Right atrium auricular region (tissue), 2 donors: ENCODE measurements around the gene ETV6. TPM values are rescaled to one million over a fixed set of nuclear protein-coding genes. Genes with fewer than 3 reads are reported as not detected.

Experiments used
- DNase-seq: peaks from one replicate; pipeline ENCODE4 v3.0.0-alpha.2; 2019; ENCODE audit warnings: low spot score
- H3K27ac ChIP-seq, 2 donors: fragments of 200-600 bp; sonication (generic); 1 replicate in 1 of 2; 2 replicates in 1 of 2; pipeline ENCODE4 v1.5.1; 2016 to 2019
- H3K27me3 ChIP-seq, 2 donors: fragments of 200-600 bp; sonication (generic); one replicate each; pipeline versions ENCODE4 v1.5.1 to v1.6.0; 2017 to 2019
- H3K36me3 ChIP-seq: fragments of 200-600 bp; sonication (generic); one replicate; pipeline ENCODE4 v1.5.1; 2016
- H3K4me1 ChIP-seq, 2 donors: fragments of 200-600 bp; sonication (generic); one replicate each; pipeline versions ENCODE4 v1.5.1 to v1.6.0; 2017 to 2019
- H3K4me3 ChIP-seq, 2 donors: fragments of 200-600 bp; sonication (generic); 1 replicate in 1 of 2; 2 replicates in 1 of 2; pipeline ENCODE4 v1.5.1; 2017 to 2019; ENCODE audit warnings: mild to moderate bottlenecking in 1 of 2, moderate library complexity in 1 of 2
- H3K9me3 ChIP-seq, 2 donors: fragments of 200-600 bp; sonication (generic); one replicate each; pipeline ENCODE4 v1.5.1; 2019
- total RNA-seq, 2 donors: library from RNA; depleted of rRNA; stranded (reverse); fragments of >200 nt; gene quantifications; one replicate each; pipeline ENCODE4 v1.1.0, GENCODE V29; 2016
- TF ChIP-seq, protein P1 (sequence below), 2 donors: fragments of 200-600 bp; sonication (generic); IDR thresholded peaks; one replicate each; pipeline ENCODE4 v1.5.1; 2019; ENCODE audit warnings: antibody characterized with exemption in 2 of 2

ETV6 gene
- total RNA-seq, 2 donors from 2014 or later, result 6.7 TPM

DNA sequence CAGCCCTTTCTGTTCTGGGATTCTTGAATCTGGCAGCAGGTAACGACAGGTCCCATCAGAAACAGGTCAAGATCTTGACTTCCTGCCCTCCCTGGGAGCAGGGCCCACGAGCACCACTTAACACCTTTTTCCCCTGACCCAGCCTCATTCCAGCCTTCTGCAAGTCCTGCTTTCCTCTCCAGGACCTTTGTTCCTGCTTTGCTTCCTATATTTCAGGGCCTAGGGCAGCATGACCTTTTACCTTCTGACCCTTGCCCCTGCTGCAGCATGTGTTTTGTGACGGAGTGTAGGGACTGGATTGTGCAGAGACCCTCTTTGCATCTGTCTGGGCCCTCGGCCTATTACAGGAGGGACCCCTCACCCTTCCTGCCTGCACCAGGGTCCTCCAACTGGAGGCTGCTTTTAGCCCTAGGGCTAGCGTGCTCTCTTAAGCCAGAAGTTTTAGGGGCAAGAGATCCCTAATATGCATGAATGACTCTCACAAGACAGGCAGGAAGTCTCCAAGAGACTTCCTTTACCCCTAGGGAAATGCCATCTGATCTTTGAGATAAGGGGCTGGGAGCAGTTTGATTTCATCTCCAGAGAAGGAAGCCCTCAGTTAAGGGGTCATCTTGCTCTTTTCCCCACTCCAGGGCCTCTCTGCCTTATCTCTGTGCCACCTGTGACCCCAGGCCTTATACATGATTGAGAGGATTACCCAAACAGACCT lies 211.8 kb downstream of the ETV6 start:
- Histone ChIP-seq H3K9me3 (peaks cover 0 to 8% of the 10 kb centered on the region in 2 donors), H3K4me3 (no peak overlapping the region), H3K27ac (peak overlapping the region; percentile 71 to 80), H3K4me1 (peaks cover 0 to 36% of the 10 kb centered on the region in 2 donors), H3K36me3 (peaks cover 4% of the 10 kb centered on the region), H3K27me3 (no peaks in the 10 kb centered on the region)
- no peak for DNase-seq
- TF ChIP-seq, protein P1, sequence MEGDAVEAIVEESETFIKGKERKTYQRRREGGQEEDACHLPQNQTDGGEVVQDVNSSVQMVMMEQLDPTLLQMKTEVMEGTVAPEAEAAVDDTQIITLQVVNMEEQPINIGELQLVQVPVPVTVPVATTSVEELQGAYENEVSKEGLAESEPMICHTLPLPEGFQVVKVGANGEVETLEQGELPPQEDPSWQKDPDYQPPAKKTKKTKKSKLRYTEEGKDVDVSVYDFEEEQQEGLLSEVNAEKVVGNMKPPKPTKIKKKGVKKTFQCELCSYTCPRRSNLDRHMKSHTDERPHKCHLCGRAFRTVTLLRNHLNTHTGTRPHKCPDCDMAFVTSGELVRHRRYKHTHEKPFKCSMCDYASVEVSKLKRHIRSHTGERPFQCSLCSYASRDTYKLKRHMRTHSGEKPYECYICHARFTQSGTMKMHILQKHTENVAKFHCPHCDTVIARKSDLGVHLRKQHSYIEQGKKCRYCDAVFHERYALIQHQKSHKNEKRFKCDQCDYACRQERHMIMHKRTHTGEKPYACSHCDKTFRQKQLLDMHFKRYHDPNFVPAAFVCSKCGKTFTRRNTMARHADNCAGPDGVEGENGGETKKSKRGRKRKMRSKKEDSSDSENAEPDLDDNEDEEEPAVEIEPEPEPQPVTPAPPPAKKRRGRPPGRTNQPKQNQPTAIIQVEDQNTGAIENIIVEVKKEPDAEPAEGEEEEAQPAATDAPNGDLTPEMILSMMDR (IDR thresholded peaks at IDR 0.05), result no peak

DNA sequence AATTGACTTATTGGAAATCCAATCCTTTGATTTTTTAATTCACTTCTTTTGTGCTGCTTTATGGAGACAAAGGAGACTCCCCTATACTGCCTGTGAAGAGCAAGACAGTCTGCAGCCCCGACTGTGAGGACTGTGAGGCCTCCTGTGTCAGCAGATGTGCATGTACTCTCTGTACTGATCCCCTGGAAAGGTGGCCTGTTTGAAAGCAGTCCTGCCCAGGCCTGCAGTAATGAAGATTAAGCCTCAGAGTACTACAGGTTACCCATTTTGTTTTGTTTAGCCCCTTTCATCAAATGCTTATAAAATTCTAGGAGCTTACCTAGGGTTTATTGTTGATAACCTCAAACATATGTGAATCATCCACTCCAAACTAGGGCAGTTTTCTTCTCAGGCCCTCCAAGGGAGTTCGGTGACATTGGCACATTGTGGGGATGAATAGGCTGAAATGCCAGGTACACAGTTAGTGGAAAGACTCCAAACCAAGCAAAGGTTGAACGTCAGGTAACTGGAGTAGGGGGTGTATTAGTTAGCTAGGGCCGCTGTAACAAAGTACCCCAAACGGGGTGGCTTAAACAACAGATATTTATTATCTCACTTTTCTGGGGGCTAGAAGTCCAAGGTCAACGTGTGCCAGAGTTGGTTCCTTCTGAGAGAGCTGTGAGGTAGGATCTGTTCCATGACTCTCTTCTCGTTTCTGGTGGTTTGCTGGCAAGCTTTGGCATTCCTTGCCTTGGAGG lies 212.6 kb downstream of the ETV6 start:
- no peak for DNase-seq
- H3K36me3 ChIP-seq, result peaks cover 4% of the 10 kb centered on the region
- TF ChIP-seq, protein P1 (IDR thresholded peaks at IDR 0.05), result no peak
- H3K4me1 ChIP-seq, result peaks cover 0 to 36% of the 10 kb centered on the region in 2 donors
- H3K27me3 ChIP-seq, result no peaks in the 10 kb centered on the region
- H3K27ac ChIP-seq, result peak overlapping the region; percentile 71 to 80
- H3K4me3 ChIP-seq, result no peak overlapping the region
- peaks cover 0 to 15% of the 10 kb centered on the region in 2 donors for H3K9me3 ChIP-seq

DNA sequence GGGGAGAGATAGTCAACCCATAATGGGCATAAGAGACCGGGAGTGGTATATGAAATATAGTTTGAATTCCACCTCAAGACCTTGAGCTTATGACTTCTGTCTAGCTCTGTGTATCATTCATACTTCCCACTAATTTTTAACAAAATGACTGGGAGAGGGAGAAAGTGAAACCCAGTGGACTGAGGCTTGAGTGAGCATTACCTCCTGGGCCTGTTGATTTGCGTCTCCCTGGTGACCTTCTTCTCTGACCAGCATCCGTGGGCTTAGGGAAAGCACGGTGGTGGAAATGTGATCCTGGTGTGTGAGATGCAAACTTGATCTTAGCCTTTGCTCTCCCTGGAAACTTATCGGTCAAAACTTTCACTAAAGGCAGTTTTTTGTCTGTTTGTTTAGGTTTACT lies 213.3 kb downstream of the ETV6 start:
- peak overlapping the region; percentile 71 to 80 for H3K27ac ChIP-seq
- TF ChIP-seq, protein P1 (IDR thresholded peaks at IDR 0.05), result no peak
- peaks cover 4% of the 10 kb centered on the region for H3K36me3 ChIP-seq
- peaks cover 0 to 15% of the 10 kb centered on the region in 2 donors for H3K9me3 ChIP-seq
- H3K4me1 ChIP-seq, result peaks cover 0 to 36% of the 10 kb centered on the region in 2 donors
- no peak for DNase-seq
- H3K27me3 ChIP-seq, result no peaks in the 10 kb centered on the region
- no peak overlapping the region for H3K4me3 ChIP-seq

DNA sequence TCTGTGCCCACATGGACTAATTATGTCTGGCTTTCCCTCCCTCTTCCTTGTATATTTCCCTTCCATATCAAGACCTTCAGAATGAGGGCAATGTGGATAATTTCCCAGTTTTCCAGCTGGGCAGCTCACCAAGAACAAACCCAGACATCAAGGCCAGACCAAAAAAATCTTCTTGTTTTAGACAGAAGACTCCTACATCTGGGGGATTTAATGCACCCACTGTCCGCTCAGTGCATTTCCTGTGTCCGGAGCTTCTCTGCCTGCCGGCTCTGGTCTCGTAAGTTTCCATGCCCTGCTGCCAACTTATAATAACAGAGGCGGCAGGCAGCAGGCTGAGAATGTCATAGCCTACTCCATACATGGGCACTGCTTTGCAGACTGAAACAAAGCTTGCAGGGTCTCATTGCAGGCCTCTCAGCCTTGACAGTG lies 214.0 kb downstream of the ETV6 start:
- Histone ChIP-seq H3K4me1 (peaks cover 0 to 36% of the 10 kb centered on the region in 2 donors), H3K27me3 (no peaks in the 10 kb centered on the region), H3K36me3 (peaks cover 4% of the 10 kb centered on the region), H3K9me3 (peaks cover 0 to 15% of the 10 kb centered on the region in 2 donors), H3K4me3 (no peak overlapping the region), H3K27ac (peak overlapping the region; percentile 71 to 80)
- DNase-seq, result peak; percentile 80
- TF ChIP-seq, protein P1 (IDR thresholded peaks at IDR 0.05), result no peak

DNA sequence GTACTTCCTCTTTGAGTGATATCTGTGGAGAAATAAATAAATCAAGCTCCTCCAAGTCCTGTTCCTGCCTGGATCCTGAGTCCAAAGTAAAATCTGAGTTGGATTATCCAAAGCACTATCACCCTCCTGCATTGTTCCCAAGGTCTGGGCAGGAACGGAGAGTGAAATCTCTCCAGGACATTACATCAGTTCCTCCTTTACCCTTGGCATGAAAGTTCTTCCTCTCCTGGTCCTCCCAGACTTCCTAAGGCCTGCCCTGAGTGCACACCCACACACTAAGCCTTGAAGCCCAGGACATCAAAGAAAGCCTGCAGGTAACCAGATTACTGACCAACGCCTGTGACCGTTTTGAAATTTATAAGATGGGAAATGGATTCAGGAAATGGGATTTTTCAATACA lies 214.5 kb downstream of the ETV6 start:
- no peak overlapping the region for H3K4me3 ChIP-seq
- H3K27ac ChIP-seq, result peak overlapping the region; percentile 71 to 80
- DNase-seq, result no peak
- TF ChIP-seq, protein P1 (IDR thresholded peaks at IDR 0.05), result no peak
- peaks cover 0 to 36% of the 10 kb centered on the region in 2 donors for H3K4me1 ChIP-seq
- peaks cover 0 to 15% of the 10 kb centered on the region in 2 donors for H3K9me3 ChIP-seq
- no peaks in the 10 kb centered on the region for H3K27me3 ChIP-seq
- peaks cover 4% of the 10 kb centered on the region for H3K36me3 ChIP-seq
